IPS-20b (cell line): ENCODE measurements around the gene IL17RC.

Source experiments
- H3K27ac ChIP-seq: one replicate; pipeline ENCODE4 v1.5.1; 2013; ENCODE audit warnings: low read length
- H3K27me3 ChIP-seq: 2 replicates; pipeline ENCODE4 v1.6.1; 2013; ENCODE audit warnings: mild to moderate bottlenecking, low read length, inconsistent platforms; ENCODE audit not compliant: insufficient read depth
- H3K36me3 ChIP-seq: 2 replicates; pipeline ENCODE4 v1.6.1; 2013; ENCODE audit warnings: low read depth, mild to moderate bottlenecking, inconsistent platforms, low read length, moderate library complexity; ENCODE audit not compliant: insufficient read depth
- H3K4me1 ChIP-seq: 2 replicates; pipeline ENCODE4 v1.6.1; 2013; ENCODE audit warnings: mild to moderate bottlenecking, control low read depth, inconsistent platforms, low read length, moderate library complexity; ENCODE audit not compliant: insufficient read depth
- H3K4me3 ChIP-seq: 2 replicates; pipeline ENCODE4 v1.5.1; 2013; ENCODE audit warnings: mild to moderate bottlenecking, low read length, inconsistent platforms
- H3K9ac ChIP-seq: 2 replicates; pipeline ENCODE4 v1.6.1; 2013; ENCODE audit warnings: low read depth, mild to moderate bottlenecking, inconsistent platforms, low read length, moderate library complexity
- H3K9me3 ChIP-seq: 2 replicates; pipeline ENCODE4 v1.6.1; 2013; ENCODE audit warnings: mild to moderate bottlenecking, low read depth, low read length, inconsistent platforms; ENCODE audit not compliant: insufficient read depth

Gene IL17RC

DNA sequence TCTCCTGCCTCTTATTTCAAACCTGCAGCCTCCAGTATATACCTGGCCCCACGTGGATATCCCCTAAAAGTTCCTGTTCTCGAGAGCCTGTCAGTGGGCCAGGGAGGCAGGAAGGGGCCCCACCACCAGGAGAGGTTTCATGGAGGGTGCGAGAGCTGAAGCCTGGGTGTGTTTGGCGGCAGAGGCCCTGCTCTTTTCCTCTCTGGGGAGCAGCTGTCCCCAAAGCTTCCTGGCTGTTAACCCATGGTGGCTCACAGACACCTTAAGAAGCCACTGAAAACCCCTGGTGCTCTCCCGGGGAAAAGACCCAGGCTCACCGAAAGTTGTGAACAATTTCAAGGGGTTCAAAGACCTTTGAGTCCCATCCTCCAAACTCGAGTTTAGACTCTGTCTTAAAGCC, 34.2 kb downstream of the IL17RC start:
- Histone ChIP-seq H3K27ac (no peak overlapping the region), H3K36me3 (peaks cover 12% of the 10 kb centered on the region), H3K27me3 (peaks cover 24% of the 10 kb centered on the region; the same call in 1 of the 2 replicates), H3K4me1 (peaks cover 18% of the 10 kb centered on the region), H3K9me3 (no peaks in the 10 kb centered on the region), H3K9ac (peak overlapping the region; percentile 68; the same call in 1 of the 2 replicates), H3K4me3 (peak overlapping the region; percentile 90; the same call in 1 of the 2 replicates)

DNA sequence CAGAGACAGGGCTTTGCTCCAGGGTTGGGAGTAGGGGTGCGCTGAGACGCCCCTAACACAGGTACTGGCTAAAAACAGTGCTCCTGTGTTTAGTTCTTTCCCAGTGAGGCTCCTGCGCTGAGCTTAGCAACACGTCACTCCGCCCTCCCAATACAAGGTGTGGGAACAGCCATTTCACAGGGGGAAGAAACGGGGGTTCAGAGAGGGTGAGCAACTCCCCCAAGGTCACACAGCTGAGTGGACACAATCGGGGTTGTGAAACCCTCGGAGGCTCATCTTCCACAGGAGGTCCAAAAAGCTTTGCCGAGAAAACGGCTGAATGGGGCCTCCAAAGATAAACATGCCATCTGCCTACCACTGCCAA, 34.7 kb downstream of the IL17RC start:
- peak overlapping the region; percentile 90 for H3K4me3 ChIP-seq
- H3K9me3 ChIP-seq, result no peaks in the 10 kb centered on the region
- H3K36me3 ChIP-seq, result peaks cover 12% of the 10 kb centered on the region
- peak overlapping the region; percentile 68; the same call in 1 of the 2 replicates for H3K9ac ChIP-seq
- no peak overlapping the region for H3K27ac ChIP-seq
- peaks cover 24% of the 10 kb centered on the region; the same call in 1 of the 2 replicates for H3K27me3 ChIP-seq
- peaks cover 18% of the 10 kb centered on the region for H3K4me1 ChIP-seq

GRCh38 chr3:9951962-9952805, 35.3 kb downstream of the IL17RC start, which contains the start of gene PRRT3:
TSS of gene PRRT3 (minus strand) at chr3:9952408. CDS start at chr3:9950115, 2,293 bp downstream.
- Histone ChIP-seq H3K27ac (no peak within 1 kb of the TSS), H3K27me3 (peaks cover 24% of the 10 kb centered on the region; the same call in 1 of the 2 replicates), H3K4me3 (peak within 1 kb of the TSS; percentile 90), H3K9ac (peak within 1 kb of the TSS; percentile 68; the same call in 1 of the 2 replicates), H3K9me3 (no peaks in the 10 kb centered on the region), H3K4me1 (peaks cover 18% of the 10 kb centered on the region), H3K36me3 (peaks cover 12% of the 10 kb centered on the region)

- Histone ChIP-seq H3K27me3 (peaks cover 24% of the 10 kb centered on the region; the same call in 1 of the 2 replicates), H3K36me3 (no peaks in the 10 kb centered on the region), H3K4me3 (no peak overlapping the region), H3K27ac (no peak overlapping the region), H3K4me1 (peaks cover 18% of the 10 kb centered on the region), H3K9ac (no peak overlapping the region), H3K9me3 (no peaks in the 10 kb centered on the region)
Observed at GRCh38 chr3:9955067-9955502, 38.2 kb downstream of the IL17RC start.

DNA sequence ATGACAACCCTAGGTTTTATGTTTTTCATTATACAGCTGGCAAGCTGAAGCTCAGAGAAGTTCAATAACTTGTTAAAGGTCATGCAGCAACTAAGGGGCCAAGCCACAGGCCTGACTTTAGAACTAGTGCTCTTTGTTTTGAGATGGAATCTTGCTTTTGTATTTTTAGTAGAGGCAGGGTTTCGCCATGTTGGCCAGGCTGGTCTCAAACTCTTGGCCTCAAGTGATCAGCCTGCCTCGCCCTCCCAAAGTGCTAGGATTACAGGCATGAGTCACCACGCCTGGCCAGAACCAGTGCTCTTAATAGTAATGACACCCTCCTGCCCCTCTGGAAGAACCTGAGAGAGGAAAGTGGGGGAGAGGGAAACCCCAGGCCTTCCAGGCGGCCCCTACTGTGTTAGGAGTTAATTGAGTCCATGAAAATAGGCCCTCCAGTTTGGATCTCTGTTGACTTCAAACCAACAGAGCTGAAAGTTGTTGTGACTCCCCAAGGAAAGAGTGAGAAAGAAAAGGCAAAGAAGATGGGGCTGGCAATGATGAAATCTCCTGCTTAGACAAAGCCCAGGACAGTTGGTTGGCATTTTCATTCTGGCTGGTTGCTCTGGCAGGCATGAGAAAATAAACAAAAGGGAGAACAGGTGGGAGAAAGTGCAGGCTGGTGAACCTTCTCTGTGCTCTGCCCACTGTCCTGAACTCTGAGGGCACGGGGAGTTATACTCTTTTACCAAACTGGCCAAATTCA, 38.9 kb downstream of the IL17RC start:
- Histone ChIP-seq H3K36me3 (no peaks in the 10 kb centered on the region), H3K4me3 (no peak overlapping the region), H3K27ac (no peak overlapping the region), H3K27me3 (peaks cover 24% of the 10 kb centered on the region; the same call in 1 of the 2 replicates), H3K9me3 (no peaks in the 10 kb centered on the region), H3K4me1 (peaks cover 18% of the 10 kb centered on the region), H3K9ac (no peak overlapping the region)

GRCh38 chr3:9957214-9957613, 40.3 kb downstream of the IL17RC start:
- H3K9me3 ChIP-seq, result no peaks in the 10 kb centered on the region
- peaks cover 18% of the 10 kb centered on the region for H3K4me1 ChIP-seq
- no peak overlapping the region for H3K9ac ChIP-seq
- no peaks in the 10 kb centered on the region for H3K36me3 ChIP-seq
- H3K27me3 ChIP-seq, result peaks cover 18% of the 10 kb centered on the region; the same call in 1 of the 2 replicates
- no peak overlapping the region for H3K4me3 ChIP-seq
- H3K27ac ChIP-seq, result no peak overlapping the region

GRCh38 chr3:9965200-9965875, 48.4 kb downstream of the IL17RC start:
- H3K27me3 ChIP-seq, result no peaks in the 10 kb centered on the region
- H3K36me3 ChIP-seq, result peaks cover 42% of the 10 kb centered on the region
- H3K4me3 ChIP-seq, result no peak overlapping the region
- H3K4me1 ChIP-seq, result no peaks in the 10 kb centered on the region
- H3K9ac ChIP-seq, result no peak overlapping the region
- H3K27ac ChIP-seq, result no peak overlapping the region
- H3K9me3 ChIP-seq, result no peaks in the 10 kb centered on the region

DNA sequence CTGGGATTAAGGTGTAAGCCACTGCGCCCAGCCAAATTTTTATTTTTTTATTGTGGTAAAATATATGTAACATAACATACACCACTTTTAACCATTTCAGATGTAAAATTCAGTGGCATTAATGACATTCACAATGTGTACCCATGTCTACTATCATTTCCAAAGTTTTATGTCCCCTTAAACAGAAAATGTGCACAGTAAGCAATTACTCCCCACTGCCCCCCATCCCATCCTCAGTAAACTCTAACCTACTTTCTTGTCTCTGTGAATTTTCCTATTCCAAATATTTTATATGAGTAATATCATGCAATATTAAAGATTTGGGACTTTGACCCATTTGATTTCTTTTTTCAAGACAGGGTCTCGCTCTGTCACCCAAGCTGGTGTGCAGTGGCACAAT, 49.9 kb downstream of the IL17RC start:
- H3K27me3 ChIP-seq, result no peaks in the 10 kb centered on the region
- H3K36me3 ChIP-seq, result peaks cover 56% of the 10 kb centered on the region
- H3K4me1 ChIP-seq, result no peaks in the 10 kb centered on the region
- no peak overlapping the region for H3K4me3 ChIP-seq
- H3K27ac ChIP-seq, result no peak overlapping the region
- H3K9me3 ChIP-seq, result no peaks in the 10 kb centered on the region
- H3K9ac ChIP-seq, result no peak overlapping the region

- Histone ChIP-seq H3K4me3 (no peak overlapping the region), H3K9ac (no peak overlapping the region), H3K36me3 (peaks cover 72% of the 10 kb centered on the region)
Observed at GRCh38 chr3:9969632-9970019, 52.7 kb downstream of the IL17RC start.

DNA sequence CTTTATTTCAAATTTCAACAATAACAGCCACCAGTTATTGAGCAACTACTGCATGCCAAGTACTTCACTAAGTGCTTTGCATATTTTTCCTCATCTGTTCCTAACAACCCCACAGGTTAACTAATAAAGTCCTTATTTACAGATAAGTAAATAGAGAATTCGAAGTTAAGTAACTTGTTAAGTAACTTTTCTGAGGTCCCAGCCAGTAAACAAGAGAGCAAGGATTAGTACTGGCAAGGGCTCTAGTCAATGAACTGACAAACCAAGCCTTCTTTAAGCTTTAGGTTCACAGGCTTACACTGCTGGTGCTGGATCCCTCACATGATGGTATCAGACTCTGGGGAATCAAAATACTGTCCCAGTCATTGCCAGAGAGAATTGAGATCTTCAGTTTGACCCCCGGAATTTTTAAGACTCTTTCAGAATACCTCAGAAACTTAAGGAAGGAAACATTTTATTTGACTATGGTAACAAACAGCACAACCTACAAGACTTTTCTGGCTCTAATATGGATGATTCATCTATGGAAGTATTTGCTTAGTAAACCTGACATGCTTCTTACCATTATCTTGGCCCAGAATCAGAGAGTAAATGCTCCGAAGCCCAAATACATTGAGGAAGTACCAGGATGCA, 53.2 kb downstream of the IL17RC start:
- no peaks in the 10 kb centered on the region for H3K27me3 ChIP-seq
- no peaks in the 10 kb centered on the region for H3K4me1 ChIP-seq
- H3K9ac ChIP-seq, result no peak overlapping the region
- H3K4me3 ChIP-seq, result no peak overlapping the region
- peaks cover 76% of the 10 kb centered on the region for H3K36me3 ChIP-seq
- H3K9me3 ChIP-seq, result no peaks in the 10 kb centered on the region
- H3K27ac ChIP-seq, result no peak overlapping the region

More at GRCh38 chr3:9969632-9970019, 52.7 kb downstream of the IL17RC start:
- no peaks in the 10 kb centered on the region for H3K9me3 ChIP-seq
- H3K27ac ChIP-seq, result no peak overlapping the region
- no peaks in the 10 kb centered on the region for H3K27me3 ChIP-seq
- H3K4me1 ChIP-seq, result no peaks in the 10 kb centered on the region
